HFFc6 (cell line): ENCODE measurements around the gene MYCL. TPM values are rescaled to one million over a fixed set of nuclear protein-coding genes. Genes with fewer than 3 reads are reported as not detected.

Experiments used
- DNase-seq: peaks from one replicate; pipeline ENCODE4 v3.0.0-alpha.2; 2018
- H3K27ac Mint-ChIP-seq: 2 replicates; pipeline ENCODE4 v1.8.0; 2020; ENCODE audit warnings: mild to moderate bottlenecking, mixed read lengths
- H3K27me3 Mint-ChIP-seq: 2 replicates; pipeline ENCODE4 v1.8.0; 2021; ENCODE audit warnings: mild to moderate bottlenecking, moderate library complexity, mixed read lengths; ENCODE audit not compliant: insufficient read depth
- H3K36me3 Mint-ChIP-seq: 2 replicates; pipeline ENCODE4 v1.8.0; 2021; ENCODE audit warnings: low read depth, mixed read lengths
- H3K4me1 Mint-ChIP-seq: 2 replicates; pipeline ENCODE4 v1.8.0; 2020; ENCODE audit warnings: low read depth, mixed read lengths
- H3K4me3 Mint-ChIP-seq: 2 replicates; pipeline ENCODE4 v1.8.0; 2020; ENCODE audit warnings: mild to moderate bottlenecking, moderate library complexity, mixed read lengths
- H3K9me3 Mint-ChIP-seq: 2 replicates; pipeline ENCODE4 v1.8.0; 2020; ENCODE audit warnings: mild to moderate bottlenecking, mixed read lengths
- CTCF ChIP-seq: fragments of 200-600 bp; sonication (generic); IDR thresholded peaks from 2 replicates; pipeline ENCODE4 v1.5.0; 2021; ENCODE audit warnings: antibody characterized with exemption, mild to moderate bottlenecking
- total RNA-seq, 6 experiments: library from RNA; stranded (reverse); fragmentation: NEBNext Ultra II Directional; extraction: Animal tissue kit (Norgen Biotek cat#: 25700); gene quantifications; 2 replicates in 1 of 6; 3 replicates in 5 of 6; pipeline ENCODE4 v1.2.3, GENCODE V29; 2021

MYCL gene
- total RNA-seq, 6 experiments from 2014 or later = 0.17 to 0.52 (median 0.21) TPM

- H3K27me3 Mint-ChIP-seq = no peaks in the 10 kb centered on the region; the same call in 1 of the 2 replicates
- peak overlapping the region; percentile 14 for H3K4me3 Mint-ChIP-seq
- peaks cover 39% of the 10 kb centered on the region for H3K36me3 Mint-ChIP-seq
- H3K4me1 Mint-ChIP-seq = peaks cover 32% of the 10 kb centered on the region
- peak overlapping the region; percentile 67 for H3K27ac Mint-ChIP-seq
- H3K9me3 Mint-ChIP-seq = no peaks in the 10 kb centered on the region
- DNase-seq = peak; percentile 34
- no peak for TF ChIP-seq CTCF
Measured at GRCh38 chr1:39845569-39846566, 55.8 kb downstream of the MYCL start.

Other genes starting within 250 kb of the MYCL start
- gene NT5C1A, start 229.8 kb downstream of the MYCL start, total RNA-seq = not detected
- gene HPCAL4, start 210.5 kb downstream of the MYCL start, total RNA-seq = not detected
- gene PPIE, start 163.0 kb downstream of the MYCL start, total RNA-seq = 10 to 100 TPM; 38.9 to 45.8 (median 41.7) TPM
- gene OXCT2, start 130.6 kb downstream of the MYCL start, total RNA-seq = 1 to 10 TPM in 5 of 6 experiments, under 1 TPM in 1; 0.81 to 2.3 (median 1.4) TPM
- not detected for gene BMP8B, start 113.1 kb downstream of the MYCL start, total RNA-seq
- 10 to 100 TPM; 12.8 to 19.1 (median 15.1) TPM for gene TRIT1, start 18.4 kb downstream of the MYCL start, total RNA-seq
- 1 to 10 TPM; 3.2 to 4.8 (median 3.5) TPM for gene MFSD2A, start 53.2 kb upstream of the MYCL start, total RNA-seq
- 100 to 1,000 TPM; 665 to 743 (median 688) TPM for gene CAP1, start 138.8 kb upstream of the MYCL start, total RNA-seq
- 10 to 100 TPM; 73.1 to 88.8 (median 82.5) TPM for gene PPT1, start 195.3 kb upstream of the MYCL start, total RNA-seq